ENCODE measurements around the gene ZNF615.
A peak's percentile ranks its signal among the peaks of the same experiment; 100 is the strongest.
"Not testable (repeated sequence)": the region's sequence is repeated elsewhere in the genome, so short reads cannot be mapped to it uniquely, and the experiment has no call there.

ZNF615 gene

DNA sequence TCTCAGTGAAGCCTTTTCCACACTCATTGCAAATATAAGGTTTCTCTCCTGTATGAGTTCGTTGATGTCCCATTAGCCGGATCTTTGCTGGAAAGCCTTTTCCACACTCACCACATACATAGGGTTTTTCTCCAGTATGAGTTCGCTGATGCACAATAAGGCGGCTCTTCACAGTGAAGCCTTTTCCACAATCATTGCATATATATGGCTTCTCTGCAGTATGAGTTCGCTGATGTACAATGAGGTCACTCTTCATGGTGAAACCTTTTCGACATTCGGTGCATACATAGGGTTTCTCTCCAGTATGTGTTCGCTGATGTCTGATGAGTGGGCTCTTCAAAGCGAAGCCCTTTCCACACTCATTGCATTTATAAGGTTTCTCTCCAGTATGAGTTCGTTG is 14.6 kb downstream of the ZNF615 start:
- Histone ChIP-seq H3K27me3 (ENCODE audit: control insufficient read depth, insufficient read depth, low read length) (no peaks in the 10 kb centered on the region), H3K79me2 (no peaks in the 10 kb centered on the region), H3K36me3 (ENCODE audit: control insufficient read depth, insufficient read depth, low read length) (peaks cover 22% of the 10 kb centered on the region), H3K27ac (no peak overlapping the region), H2AFZ (no peak overlapping the region), H3K4me1 (no peaks in the 10 kb centered on the region), H3K4me2 (ENCODE audit: low read length) (no peak overlapping the region), H3K9ac (no peak overlapping the region), H3K4me3 (ENCODE audit: low read depth, low read length) (no peak overlapping the region), H3K9me3 (ENCODE audit: control insufficient read depth, low read length) (peaks cover 26% of the 10 kb centered on the region)
- TF ChIP-seq, protein P1, sequence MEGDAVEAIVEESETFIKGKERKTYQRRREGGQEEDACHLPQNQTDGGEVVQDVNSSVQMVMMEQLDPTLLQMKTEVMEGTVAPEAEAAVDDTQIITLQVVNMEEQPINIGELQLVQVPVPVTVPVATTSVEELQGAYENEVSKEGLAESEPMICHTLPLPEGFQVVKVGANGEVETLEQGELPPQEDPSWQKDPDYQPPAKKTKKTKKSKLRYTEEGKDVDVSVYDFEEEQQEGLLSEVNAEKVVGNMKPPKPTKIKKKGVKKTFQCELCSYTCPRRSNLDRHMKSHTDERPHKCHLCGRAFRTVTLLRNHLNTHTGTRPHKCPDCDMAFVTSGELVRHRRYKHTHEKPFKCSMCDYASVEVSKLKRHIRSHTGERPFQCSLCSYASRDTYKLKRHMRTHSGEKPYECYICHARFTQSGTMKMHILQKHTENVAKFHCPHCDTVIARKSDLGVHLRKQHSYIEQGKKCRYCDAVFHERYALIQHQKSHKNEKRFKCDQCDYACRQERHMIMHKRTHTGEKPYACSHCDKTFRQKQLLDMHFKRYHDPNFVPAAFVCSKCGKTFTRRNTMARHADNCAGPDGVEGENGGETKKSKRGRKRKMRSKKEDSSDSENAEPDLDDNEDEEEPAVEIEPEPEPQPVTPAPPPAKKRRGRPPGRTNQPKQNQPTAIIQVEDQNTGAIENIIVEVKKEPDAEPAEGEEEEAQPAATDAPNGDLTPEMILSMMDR (IDR thresholded peaks at IDR 0.05): no peak

DNA sequence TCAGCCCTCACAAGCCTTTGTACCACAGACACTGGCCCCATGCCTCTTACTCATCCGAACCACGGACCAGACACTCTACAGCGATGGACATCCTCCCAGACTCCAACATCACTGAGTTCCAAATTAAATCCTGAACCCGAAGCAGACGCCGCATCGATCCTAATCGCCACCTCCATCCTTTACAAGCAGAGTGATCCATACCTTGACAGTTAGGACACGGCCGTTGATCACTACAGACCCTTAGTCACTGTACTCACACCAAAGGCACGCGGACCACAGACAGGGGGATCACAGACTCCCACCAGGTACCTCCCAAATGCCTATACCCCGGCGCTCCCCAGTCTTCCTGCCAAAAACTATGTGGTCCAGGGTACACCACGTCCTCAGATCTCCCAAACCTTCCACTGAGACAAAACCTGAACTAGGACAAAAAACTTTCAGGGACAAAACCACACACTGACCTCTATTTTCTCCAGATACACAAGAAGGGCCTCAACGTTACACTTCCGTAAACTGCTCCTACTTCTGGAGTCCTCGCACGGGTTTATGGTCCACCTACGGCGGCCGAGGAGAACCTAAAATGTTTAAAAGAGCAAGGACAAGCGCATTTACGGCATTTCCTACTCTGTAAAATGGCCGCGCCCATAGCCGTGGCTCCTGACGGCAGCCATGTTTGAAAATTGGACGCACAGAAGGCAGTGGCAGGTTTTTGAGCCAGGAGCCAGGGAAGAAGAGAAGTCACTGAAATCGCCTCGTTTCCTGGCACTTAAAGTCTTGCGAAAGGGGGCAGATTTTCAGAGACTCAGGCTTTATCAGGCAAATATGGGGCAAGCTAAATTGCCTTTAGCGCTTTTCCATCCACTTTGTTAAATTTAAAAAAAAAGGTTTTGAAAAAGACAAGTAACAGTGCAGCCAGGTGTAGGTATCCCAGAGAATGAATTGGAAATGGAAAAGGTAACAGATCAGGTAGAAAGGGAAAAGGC is 21.4 kb downstream of the ZNF615 start, which contains the start of gene ZNF350:
Gene ZNF350 (minus strand): TSS at position 532 of the 983 bp plus-strand sequence. CDS start 12,480 bp downstream, outside the sequence.
- peak within 1 kb of the TSS; percentile 51 for H3K27ac ChIP-seq
- peak within 1 kb of the TSS; percentile 89 for H3K4me3 ChIP-seq (ENCODE audit: low read depth, low read length)
- H2AFZ ChIP-seq: peak within 1 kb of the TSS; percentile 67
- no peaks in the 10 kb centered on the region for H3K9me3 ChIP-seq (ENCODE audit: control insufficient read depth, low read length)
- H3K36me3 ChIP-seq (ENCODE audit: control insufficient read depth, insufficient read depth, low read length): no peaks in the 10 kb centered on the region
- peaks cover 11% of the 10 kb centered on the region for H3K79me2 ChIP-seq
- TF ChIP-seq, protein P1 (IDR thresholded peaks at IDR 0.05): no peak
- no peak within 1 kb of the TSS for H3K9ac ChIP-seq
- H3K4me2 ChIP-seq (ENCODE audit: low read length): peak within 1 kb of the TSS; percentile 89
- H3K27me3 ChIP-seq (ENCODE audit: control insufficient read depth, insufficient read depth, low read length): no peaks in the 10 kb centered on the region
- no peaks in the 10 kb centered on the region for H3K4me1 ChIP-seq

DNA sequence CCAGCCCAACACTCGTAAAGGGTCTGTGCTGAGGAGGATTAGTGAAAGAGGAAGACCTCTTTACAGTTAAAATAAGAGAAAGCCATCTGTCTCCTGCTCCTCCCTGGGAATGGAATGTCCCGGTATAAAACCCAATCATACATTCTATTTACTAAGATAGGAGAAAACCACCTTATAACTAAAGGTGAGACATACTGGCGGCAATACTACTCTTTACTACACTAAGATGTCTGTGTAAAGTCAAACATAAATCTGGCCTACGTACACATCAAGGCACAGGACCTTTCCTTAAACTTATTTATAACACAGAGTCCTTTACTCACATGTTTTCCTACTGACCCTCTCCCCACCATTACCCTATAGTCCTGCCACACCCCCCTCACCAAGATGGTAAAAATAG is 24.6 kb downstream of the ZNF615 start:
- Histone ChIP-seq H3K4me1 (no peaks in the 10 kb centered on the region), H3K27me3 (ENCODE audit: control insufficient read depth, insufficient read depth, low read length) (no peaks in the 10 kb centered on the region), H3K79me2 (peaks cover 15% of the 10 kb centered on the region), H3K9ac (no peak overlapping the region), H3K36me3 (ENCODE audit: control insufficient read depth, insufficient read depth, low read length) (no peaks in the 10 kb centered on the region), H3K9me3 (ENCODE audit: control insufficient read depth, low read length) (no peaks in the 10 kb centered on the region), H3K27ac (no peak overlapping the region), H3K4me3 (ENCODE audit: low read depth, low read length) (no peak overlapping the region), H2AFZ (no peak overlapping the region), H3K4me2 (ENCODE audit: low read length) (no peak overlapping the region)
- TF ChIP-seq, protein P1 (IDR thresholded peaks at IDR 0.05): no peak

DNA sequence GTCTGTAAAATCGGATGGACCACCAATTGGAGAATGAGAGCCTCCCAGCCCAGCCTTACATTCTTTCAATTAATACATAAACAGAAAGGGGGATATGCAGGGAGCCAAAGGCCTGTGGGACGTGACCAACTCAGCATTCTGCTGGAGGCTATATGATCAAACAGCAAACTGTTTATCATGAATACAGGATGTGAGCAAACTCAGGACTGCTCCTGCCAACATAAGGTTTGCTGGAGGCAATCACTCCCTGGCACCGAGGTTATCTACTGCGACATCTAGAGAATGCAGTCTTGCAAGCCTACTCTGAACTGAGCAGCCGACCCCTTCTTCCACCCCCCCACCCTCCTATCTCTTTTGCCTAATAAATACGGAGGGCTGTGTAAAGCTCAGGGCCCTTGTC is 27.1 kb downstream of the ZNF615 start:
- H3K4me2 ChIP-seq (ENCODE audit: low read length); H3K36me3 ChIP-seq (ENCODE audit: control insufficient read depth, insufficient read depth, low read length); H3K4me3 ChIP-seq (ENCODE audit: low read depth, low read length); H3K27me3 ChIP-seq (ENCODE audit: control insufficient read depth, insufficient read depth, low read length); H3K79me2 ChIP-seq; H3K27ac ChIP-seq; H3K9me3 ChIP-seq (ENCODE audit: control insufficient read depth, low read length); H3K4me1 ChIP-seq; H2AFZ ChIP-seq; H3K9ac ChIP-seq: not testable (repeated sequence)

DNA sequence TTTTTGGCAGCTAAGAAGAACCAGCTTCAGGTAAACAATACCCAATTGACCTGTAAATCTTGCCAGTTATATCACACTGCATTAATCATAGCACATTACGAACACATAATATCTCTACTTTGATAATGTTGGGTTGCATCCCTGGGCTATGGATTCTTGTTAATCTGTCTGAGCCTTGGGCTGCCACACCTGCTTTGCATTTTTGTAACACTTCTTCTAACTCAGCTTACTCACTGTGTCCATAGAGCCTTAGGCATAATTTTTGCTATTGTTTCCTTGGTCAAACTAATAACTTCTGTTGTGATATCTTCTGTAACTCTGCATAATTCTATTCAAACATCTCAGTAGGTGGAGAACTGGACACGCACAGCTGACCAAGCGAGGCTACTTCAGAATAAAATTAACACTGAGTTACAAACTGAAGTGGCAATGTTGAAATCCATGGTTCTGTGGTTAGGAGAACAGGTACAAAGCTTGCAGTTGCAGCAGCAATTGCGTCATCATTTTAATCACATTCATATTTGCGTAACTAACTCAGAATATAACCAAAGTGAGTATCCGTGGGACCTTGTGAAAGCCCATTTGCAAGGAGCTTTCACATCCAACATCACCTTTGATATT is 27.8 kb downstream of the ZNF615 start:
- TF ChIP-seq, protein P1 (IDR thresholded peaks at IDR 0.05): no peak
- peaks cover 4% of the 10 kb centered on the region for H3K79me2 ChIP-seq
- no peaks in the 10 kb centered on the region for H3K27me3 ChIP-seq (ENCODE audit: control insufficient read depth, insufficient read depth, low read length)
- H2AFZ ChIP-seq: no peak overlapping the region
- no peaks in the 10 kb centered on the region for H3K36me3 ChIP-seq (ENCODE audit: control insufficient read depth, insufficient read depth, low read length)
- H3K27ac ChIP-seq: no peak overlapping the region
- no peak overlapping the region for H3K9ac ChIP-seq
- H3K4me3 ChIP-seq (ENCODE audit: low read depth, low read length): no peak overlapping the region
- H3K4me2 ChIP-seq (ENCODE audit: low read length): no peak overlapping the region
- H3K4me1 ChIP-seq: no peaks in the 10 kb centered on the region
- no peaks in the 10 kb centered on the region for H3K9me3 ChIP-seq (ENCODE audit: control insufficient read depth, low read length)

Data from parathyroid adenoma (tissue), 2 donors.